Esophagus (tissue), 2 donors: ENCODE results near the gene ABHD12. TPM values are rescaled to one million over a fixed set of nuclear protein-coding genes. Genes with fewer than 3 reads are reported as not detected.

Source experiments
- H3K27ac ChIP-seq, 2 donors: one replicate each; pipeline ENCODE4 v1.5.1; 2013; ENCODE audit warnings: low read depth in 2 of 2, mild to moderate bottlenecking in 2 of 2, inconsistent platforms in 1 of 2, low read length in 1 of 2, moderate library complexity in 1 of 2
- H3K27me3 ChIP-seq, 2 donors: one replicate each; pipeline ENCODE4 v1.6.1; 2013; ENCODE audit warnings: low read length in 2 of 2, control low read depth in 1 of 2, mild to moderate bottlenecking in 1 of 2; ENCODE audit not compliant: insufficient read depth in 2 of 2, control insufficient read depth in 1 of 2
- H3K36me3 ChIP-seq, 2 donors: one replicate each; pipeline ENCODE4 v1.6.1; 2013; ENCODE audit warnings: low read length in 1 of 2; ENCODE audit not compliant: control insufficient read depth in 2 of 2, insufficient read depth in 2 of 2
- H3K4me1 ChIP-seq, 2 donors: one replicate each; pipeline ENCODE4 v1.6.1; 2013; ENCODE audit warnings: low read length in 1 of 2; ENCODE audit not compliant: control insufficient read depth in 2 of 2, insufficient read depth in 2 of 2
- H3K4me3 ChIP-seq, 2 donors: one replicate each; pipeline ENCODE4 v1.5.1; 2013; ENCODE audit warnings: low read length in 2 of 2, mild to moderate bottlenecking in 2 of 2, low read depth in 1 of 2, moderate library complexity in 1 of 2
- H3K9me3 ChIP-seq, 2 donors: one replicate each; pipeline ENCODE4 v1.6.1; 2013; ENCODE audit warnings: mild to moderate bottlenecking in 2 of 2, low read depth in 1 of 2, low read length in 1 of 2, moderate library complexity in 1 of 2; ENCODE audit not compliant: control insufficient read depth in 2 of 2, insufficient read depth in 1 of 2
- WGBS, 2 donors: extraction: QIAGEN DNeasy Blood & Tissue Kit; methylation state at CpG; one replicate each; pipeline ENCODE4 v1.1.7; 2013; 5-methylcytosine and 5-hydroxymethylcytosine counted together
- polyA plus RNA-seq, 2 donors: library from polyadenylated mRNA; stranded (reverse); fragments of 200-250 nt; gene quantifications; one replicate each; pipeline ENCODE4 v1.2.3, GENCODE V29; 2013
- donor health status: healthy with polysubstance abuse.
- donor health status: Bipolar disorder and iron deficiency.

The ABHD12 gene
- polyA plus RNA-seq, 2 donors, result 36.9 to 42.3 TPM

DNA sequence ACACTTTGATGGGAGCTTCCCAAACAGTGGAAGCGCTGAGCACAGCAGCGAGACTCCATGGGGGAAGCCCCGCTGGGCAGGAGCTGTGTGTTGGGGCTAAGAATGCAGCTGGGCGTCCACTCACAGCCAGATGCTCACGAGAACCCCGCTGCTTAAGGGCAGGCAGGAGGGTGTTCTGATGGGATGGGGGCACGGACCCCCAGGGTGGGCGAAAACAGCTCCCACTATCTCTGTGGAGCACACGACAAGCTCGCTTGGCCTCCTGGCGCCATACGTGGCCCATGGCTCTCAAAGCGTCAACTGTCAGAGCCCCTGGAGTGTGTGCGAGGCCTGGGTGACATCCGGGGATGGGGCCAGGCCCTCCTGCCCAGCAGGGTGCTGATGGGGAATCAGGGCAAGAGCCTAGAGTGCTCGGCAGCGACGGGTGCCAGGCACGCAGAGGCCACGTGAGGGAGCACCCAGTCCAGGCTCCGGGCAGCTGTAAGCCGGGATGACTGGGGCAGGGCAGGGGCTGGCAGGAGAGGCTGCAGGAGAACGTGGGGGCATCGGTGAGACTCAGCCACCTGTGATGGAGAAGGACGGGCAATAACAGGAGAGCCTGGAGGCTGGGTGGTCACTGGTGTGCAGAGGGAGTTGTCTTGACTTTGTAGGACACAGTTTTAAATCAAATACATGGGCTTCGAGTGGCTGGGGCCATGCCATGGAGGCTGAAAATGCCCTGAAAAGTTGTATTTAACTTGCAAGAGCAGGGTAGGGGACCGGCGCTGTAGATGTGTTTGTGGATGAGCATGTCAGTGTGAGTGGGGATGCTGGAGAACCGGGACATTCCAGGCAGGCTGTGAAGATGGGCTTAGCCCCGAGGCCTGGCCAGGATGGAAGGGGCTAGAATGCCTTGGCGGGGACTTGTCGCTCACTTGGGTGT is 115.5 kb downstream of the ABHD12 start:
- no peak overlapping the region for H3K4me3 ChIP-seq
- peaks cover 25 to 72% of the 10 kb centered on the region in 2 donors for H3K36me3 ChIP-seq
- H3K27ac ChIP-seq, result no peak overlapping the region
- 93 to 95% methylated on average over 32 of the region's 32 CpGs for WGBS, 2 donors
- no peaks in the 10 kb centered on the region for H3K27me3 ChIP-seq
- no peaks in the 10 kb centered on the region for H3K9me3 ChIP-seq
- H3K4me1 ChIP-seq, result peaks cover 0 to 11% of the 10 kb centered on the region in 2 donors

DNA sequence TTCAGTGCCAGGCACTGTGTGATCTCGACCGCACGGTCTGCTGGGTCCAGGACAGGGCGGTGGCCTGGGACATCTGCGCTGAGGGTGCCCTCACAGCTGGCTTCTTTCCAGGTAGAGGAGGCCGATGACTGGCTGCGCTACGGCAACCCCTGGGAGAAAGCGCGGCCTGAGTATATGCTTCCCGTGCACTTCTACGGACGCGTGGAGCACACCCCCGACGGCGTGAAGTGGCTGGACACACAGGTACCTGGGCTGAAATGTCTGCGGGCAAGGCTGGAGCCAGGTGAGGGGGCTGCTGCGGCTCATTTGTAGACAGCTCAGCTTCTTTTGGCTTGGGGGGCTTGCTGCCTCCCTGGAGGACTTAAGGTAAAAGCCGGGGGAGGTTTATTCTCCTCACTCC is 116.2 kb downstream of the ABHD12 start:
- Histone ChIP-seq H3K4me1 (peaks cover 0 to 7% of the 10 kb centered on the region in 2 donors), H3K27me3 (no peaks in the 10 kb centered on the region), H3K36me3 (peaks cover 25 to 71% of the 10 kb centered on the region in 2 donors), H3K4me3 (no peak overlapping the region), H3K27ac (no peak overlapping the region), H3K9me3 (no peaks in the 10 kb centered on the region)
- 93 to 95% methylated on average over 20 of the region's 20 CpGs for WGBS, 2 donors

DNA sequence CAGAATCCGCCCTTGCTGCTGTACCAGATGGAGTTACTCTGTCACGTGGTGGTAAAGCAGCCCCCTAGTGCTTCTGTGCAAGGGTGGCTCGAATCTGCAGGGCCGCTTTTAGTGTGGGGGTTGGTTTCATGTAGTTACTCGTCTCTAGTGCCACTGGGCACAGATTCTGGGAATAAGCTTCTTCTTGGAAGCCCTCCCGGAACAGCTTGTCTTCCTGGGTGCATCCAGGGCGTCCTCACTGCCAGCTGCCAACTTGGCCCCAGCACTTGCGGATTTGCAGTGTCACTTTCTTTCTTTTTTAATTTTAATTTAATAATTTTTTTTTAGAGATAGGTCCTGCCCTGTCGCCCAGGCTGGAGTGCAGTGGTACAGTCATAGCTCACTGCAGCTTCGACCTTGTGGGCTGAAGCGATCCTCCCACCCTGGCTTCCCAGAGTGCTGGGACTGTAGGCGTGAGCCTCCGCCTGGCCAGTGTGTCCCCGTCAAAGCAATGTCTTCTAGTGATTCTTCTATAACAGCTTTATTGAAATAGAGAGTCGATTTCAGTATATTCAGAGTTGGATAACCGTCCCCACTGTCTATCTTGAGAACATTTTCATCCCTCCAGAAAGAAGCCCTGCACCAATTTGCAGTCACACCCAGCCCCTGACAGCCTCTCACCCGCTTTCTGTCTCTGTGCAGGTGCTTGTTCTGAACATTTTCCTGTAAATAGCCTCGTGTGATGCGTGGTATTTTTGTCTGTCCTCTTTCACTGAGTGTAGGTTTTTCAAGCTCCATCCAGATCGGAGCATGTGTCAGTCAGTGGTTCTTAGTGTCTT is 116.9 kb downstream of the ABHD12 start:
- no peak overlapping the region for H3K4me3 ChIP-seq
- H3K36me3 ChIP-seq, result peaks cover 23 to 72% of the 10 kb centered on the region in 2 donors
- peak overlapping the region in 1 of 2 donors; percentile 5 for H3K27ac ChIP-seq
- peaks cover 0 to 4% of the 10 kb centered on the region in 2 donors for H3K4me1 ChIP-seq
- no peaks in the 10 kb centered on the region for H3K27me3 ChIP-seq
- H3K9me3 ChIP-seq, result no peaks in the 10 kb centered on the region
- 61 to 71% methylated on average over 20 of the region's 20 CpGs for WGBS, 2 donors

DNA sequence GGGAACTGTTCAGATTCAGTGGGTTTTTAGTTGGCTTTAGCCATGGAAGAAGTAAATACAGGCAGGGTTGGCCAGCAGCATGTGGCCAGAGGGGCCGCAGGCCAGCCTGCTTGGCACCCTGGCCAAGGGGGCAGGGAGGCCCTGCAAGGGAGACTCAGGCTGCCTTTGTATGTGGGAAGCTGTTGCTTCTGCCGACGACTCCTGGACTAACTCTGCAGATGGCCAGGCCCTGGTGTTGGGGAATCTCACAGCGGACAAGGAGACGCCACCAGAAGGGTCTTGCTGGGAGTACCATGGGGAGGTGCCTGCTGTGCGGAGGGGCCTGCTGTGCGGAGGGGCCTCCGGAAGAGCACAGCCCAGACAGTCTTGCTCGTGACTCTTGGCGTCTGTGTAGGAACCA is 117.6 kb downstream of the ABHD12 start:
- Histone ChIP-seq H3K4me1 (peaks cover 0 to 4% of the 10 kb centered on the region in 2 donors), H3K27ac (peak overlapping the region; percentile 42 to 54), H3K4me3 (no peak overlapping the region), H3K27me3 (no peaks in the 10 kb centered on the region), H3K9me3 (no peaks in the 10 kb centered on the region), H3K36me3 (peaks cover 23 to 66% of the 10 kb centered on the region in 2 donors)
- 70 to 77% methylated on average over 10 of the region's 10 CpGs for WGBS, 2 donors

DNA sequence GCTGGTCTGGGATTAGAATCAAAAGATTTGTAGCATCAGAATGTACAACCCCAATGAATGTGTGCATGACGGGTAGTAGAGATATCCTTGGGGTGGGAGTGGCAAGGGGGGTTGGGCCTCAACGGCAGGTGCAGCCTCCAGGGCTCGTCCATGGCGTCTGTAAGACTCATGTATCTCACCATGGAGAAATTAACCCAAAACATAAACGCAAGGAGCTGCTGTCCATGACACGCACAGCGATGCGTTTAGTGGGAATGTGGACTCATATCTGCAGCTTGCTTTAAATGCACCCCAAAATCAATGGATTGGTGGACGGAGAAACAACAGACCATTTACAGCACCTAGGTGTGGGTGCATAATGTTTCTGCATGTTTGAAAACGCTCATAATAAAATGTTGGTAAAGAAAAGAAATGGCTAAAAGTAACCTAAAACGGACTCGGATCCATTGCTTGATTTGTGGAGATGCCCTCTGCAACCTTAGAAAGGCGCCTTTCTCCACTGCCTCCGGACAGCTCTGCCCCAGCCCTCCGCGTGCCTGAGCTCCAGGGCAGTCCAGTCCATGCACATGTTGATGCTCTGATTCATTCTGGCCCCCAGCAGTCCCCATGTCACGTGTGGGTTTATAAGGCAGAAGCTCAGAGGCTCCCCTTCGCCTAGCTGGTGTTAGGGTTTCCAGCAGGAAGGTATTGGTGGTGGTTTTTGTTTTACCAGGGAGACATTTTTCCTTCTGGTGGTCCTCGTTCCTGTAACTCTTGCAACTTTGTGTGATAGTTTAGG is 118.2 kb downstream of the ABHD12 start:
- peaks cover 21 to 60% of the 10 kb centered on the region in 2 donors for H3K36me3 ChIP-seq
- H3K27me3 ChIP-seq, result no peaks in the 10 kb centered on the region
- no peaks in the 10 kb centered on the region for H3K9me3 ChIP-seq
- H3K4me1 ChIP-seq, result peaks cover 0 to 4% of the 10 kb centered on the region in 2 donors
- H3K27ac ChIP-seq, result peak overlapping the region in 1 of 2 donors; percentile 54
- H3K4me3 ChIP-seq, result no peak overlapping the region
- WGBS, 2 donors, result 84 to 87% methylated on average over 19 of the region's 19 CpGs

DNA sequence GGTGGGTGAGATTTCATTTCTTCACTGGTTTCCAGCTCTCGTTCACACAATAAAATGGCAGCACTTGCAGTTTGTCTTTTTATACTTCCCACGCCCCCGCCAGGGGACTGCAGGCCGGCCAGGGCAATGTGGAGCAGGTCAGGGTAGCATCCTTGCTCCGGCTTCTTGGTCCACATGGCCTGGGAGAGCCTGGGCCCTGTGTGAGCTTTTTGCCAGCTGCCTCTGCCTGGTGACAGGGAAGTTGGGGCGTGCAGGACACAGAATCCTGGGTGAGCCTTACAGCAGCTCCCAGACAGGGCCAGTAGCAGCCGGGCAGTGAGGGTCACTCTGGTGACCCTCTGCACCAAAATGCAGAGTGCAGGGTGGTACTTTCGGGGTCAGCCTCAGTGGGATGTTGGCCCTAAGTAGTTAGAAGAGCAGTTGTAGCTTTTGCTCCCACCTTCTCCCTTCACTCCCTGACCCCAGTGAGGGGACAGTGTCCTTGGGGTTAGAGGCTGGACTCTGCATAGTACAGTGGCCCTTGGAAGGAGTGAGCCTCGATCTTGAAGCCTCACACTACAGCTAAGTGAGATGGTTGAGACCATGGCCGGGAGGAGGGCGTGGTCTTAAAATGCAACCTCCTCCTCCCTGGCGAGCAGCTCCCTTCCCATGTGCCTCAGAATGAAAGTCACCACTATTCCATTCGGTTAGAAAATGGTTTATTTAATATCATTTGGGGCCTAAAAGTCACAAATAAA is 119.0 kb downstream of the ABHD12 start:
- Histone ChIP-seq H3K36me3 (peaks cover 18 to 52% of the 10 kb centered on the region in 2 donors), H3K4me3 (no peak overlapping the region)
- 92 to 93% methylated on average over 13 of the region's 13 CpGs for WGBS, 2 donors

DNA sequence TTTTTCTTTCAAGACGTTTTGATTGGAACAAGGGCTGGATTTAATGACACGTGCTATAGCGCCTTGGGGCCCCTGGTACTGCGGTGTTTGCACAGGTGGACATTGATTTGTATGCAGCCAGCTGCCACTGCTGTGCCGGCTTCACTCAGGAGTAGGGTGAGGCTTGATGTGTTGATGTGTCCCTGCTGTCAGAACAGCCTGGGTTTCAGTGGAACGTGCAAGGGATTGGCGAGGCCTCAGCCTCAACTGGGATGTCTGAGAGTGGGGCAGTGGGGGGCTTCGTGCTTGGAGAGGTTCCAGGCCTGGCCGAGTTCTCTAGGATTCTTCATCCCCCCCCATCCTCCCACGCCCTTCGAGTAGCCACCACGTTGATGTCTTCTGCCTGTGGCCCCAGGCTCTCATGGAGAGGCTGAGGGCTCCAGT is 119.8 kb downstream of the ABHD12 start:
- Histone ChIP-seq H3K9me3 (no peaks in the 10 kb centered on the region), H3K4me3 (no peak overlapping the region), H3K4me1 (peaks cover 0 to 4% of the 10 kb centered on the region in 2 donors), H3K36me3 (peaks cover 18 to 44% of the 10 kb centered on the region in 2 donors), H3K27me3 (no peaks in the 10 kb centered on the region), H3K27ac (peak overlapping the region in 1 of 2 donors; percentile 38)
- 76 to 77% methylated on average over 12 of the region's 12 CpGs for whole genome bisulfite sequencing, 2 donors

More for the DNA sequence above, 119.0 kb downstream of the ABHD12 start:
- H3K27ac ChIP-seq, result no peak overlapping the region
- H3K27me3 ChIP-seq, result no peaks in the 10 kb centered on the region
- no peaks in the 10 kb centered on the region for H3K9me3 ChIP-seq
- H3K4me1 ChIP-seq, result peaks cover 0 to 4% of the 10 kb centered on the region in 2 donors

DNA sequence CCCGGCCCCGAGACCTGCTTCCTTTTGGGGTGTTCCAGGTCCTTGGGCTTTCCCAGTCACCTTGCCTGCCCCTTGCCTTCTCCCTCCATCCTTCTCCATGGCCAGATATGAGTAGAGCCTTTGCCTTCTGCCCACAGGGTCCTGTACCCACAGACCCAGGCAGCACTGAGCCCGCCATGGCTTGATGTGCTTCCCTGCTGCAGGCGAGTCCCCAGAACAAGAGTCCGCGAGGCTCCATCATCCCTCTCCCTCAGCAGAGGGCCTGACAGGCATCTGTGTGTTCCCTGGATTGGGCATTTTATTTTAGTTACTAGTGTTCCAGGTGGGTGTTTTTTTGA is 120.8 kb downstream of the ABHD12 start:
- Histone ChIP-seq H3K4me1 (peaks cover 0 to 4% of the 10 kb centered on the region in 2 donors), H3K36me3 (peaks cover 18 to 35% of the 10 kb centered on the region in 2 donors), H3K9me3 (no peaks in the 10 kb centered on the region), H3K4me3 (no peak overlapping the region), H3K27ac (no peak overlapping the region), H3K27me3 (no peaks in the 10 kb centered on the region)
- whole genome bisulfite sequencing, 2 donors, result 98 to 99% methylated on average over 6 of the region's 6 CpGs
